GM12878 (cell line): ENCODE data around the gene GPC5. TPM values are rescaled to one million over a fixed set of nuclear protein-coding genes. Genes with fewer than 3 reads are reported as not detected.

Experiments
- ATAC-seq: fragments of 200-7000 bp; cut with Tn5 transposase; 3 replicates; pipeline ENCODE4 v1.9.1; 2020; ENCODE audit warnings: mild to moderate bottlenecking, moderate library complexity
- BruUV-seq: library from RNA; stranded (reverse); fragments of 400-500 nt; replicated peaks from 2 replicates; lab custom pipeline; 2021; lab: Mats Ljungman, UMichigan
- CTCF ChIA-PET: fragments of 300-600 bp; sonication (Branson Sonifier 250); formaldehyde crosslinking; extraction: SDS; loops from one replicate; lab custom pipeline; 2021; ENCODE audit warnings: inconsistent platforms; lab: Yijun Ruan, JAX
- POLR2A ChIA-PET: fragments of 350-600 bp; formaldehyde crosslinking; extraction: SDS; loops from one replicate; lab custom pipeline; 2021; ENCODE audit warnings: inconsistent platforms; lab: Charles Lee
- RAD21 ChIA-PET: fragments of 300-600 bp; sonication (Branson Sonifier 250); formaldehyde crosslinking; loops from one replicate; lab custom pipeline; 2023; ENCODE audit warnings: antibody characterized with exemption; ENCODE audit not compliant: unreplicated experiment; lab: Charles Lee
- SMC1A ChIA-PET: fragments of 300-600 bp; sonication (Branson Sonifier 250); formaldehyde crosslinking; loops from one replicate; lab custom pipeline; 2023; ENCODE audit not compliant: unreplicated experiment, uncharacterized antibody; lab: Charles Lee
- DNase-seq: peaks from one replicate; pipeline ENCODE4 v3.0.0-alpha.2; 2011; ENCODE audit warnings: low read depth, low spot score
- FAIRE-seq: peaks from 3 replicates; lab custom pipeline; 2011; peaks lifted over from hg19 to GRCh38; lab: Jason Lieb, UNC
- H2AFZ ChIP-seq: 2 replicates; pipeline ENCODE4 v1.6.0; 2011; ENCODE audit warnings: low read depth, low read length, control low read depth; ENCODE audit not compliant: control insufficient read depth
- H3K27ac ChIP-seq: 2 replicates; pipeline ENCODE4 v1.5.1; 2011; ENCODE audit warnings: control low read depth; ENCODE audit not compliant: control insufficient read depth, insufficient read depth
- H3K27me3 ChIP-seq, 2 experiments: replicated peaks in 1 of 2; 2 replicates each; pipeline versions ENCODE4 v1.6.0 to v1.6.1; 2011; ENCODE audit warnings: low read length in 1 of 2; ENCODE audit not compliant: control insufficient read depth in 2 of 2, insufficient read depth in 2 of 2
- H3K36me3 ChIP-seq, 2 experiments: 2 replicates each; pipeline ENCODE4 v1.5.1; 2011; ENCODE audit warnings: low read length in 1 of 2; ENCODE audit not compliant: control insufficient read depth in 2 of 2, insufficient read depth in 2 of 2
- H3K4me1 ChIP-seq: 2 replicates; pipeline ENCODE4 v1.6.1; 2011; ENCODE audit warnings: mild to moderate bottlenecking, low read length, moderate library complexity, mixed read lengths; ENCODE audit not compliant: control insufficient read depth, insufficient read depth
- H3K4me2 ChIP-seq: 2 replicates; pipeline ENCODE4 v1.6.0; 2011; ENCODE audit warnings: control low read depth; ENCODE audit not compliant: control insufficient read depth, insufficient read depth
- H3K4me3 ChIP-seq: fragments of 200-600 bp; sonication (generic); 2 replicates; pipeline ENCODE4 v1.5.1; 2016
- H3K79me2 ChIP-seq: 2 replicates; pipeline ENCODE4 v1.6.0; 2011; ENCODE audit warnings: low read length; ENCODE audit not compliant: control insufficient read depth, insufficient read depth
- H3K9ac ChIP-seq: 2 replicates; pipeline ENCODE4 v1.8.0; 2011; ENCODE audit warnings: low read length, control low read depth, mixed read lengths; ENCODE audit not compliant: control insufficient read depth, insufficient read depth
- H3K9me3 ChIP-seq: replicated peaks from 3 replicates; pipeline ENCODE4 v1.5.1; 2011; ENCODE audit warnings: mild to moderate bottlenecking, low read length; ENCODE audit not compliant: control insufficient read depth, insufficient read depth
- H4K20me1 ChIP-seq: 2 replicates; pipeline ENCODE4 v1.6.0; 2011; ENCODE audit not compliant: control insufficient read depth, insufficient read depth
- CBX5 ChIP-seq: sonication (generic); IDR thresholded peaks from 2 replicates; pipeline ENCODE4 v1.6.1; 2016; ENCODE audit warnings: low read depth, moderate library complexity, mild to moderate bottlenecking, inconsistent platforms
- ETV6 ChIP-seq, 2 experiments: fragments of 450-650 bp in 1 of 2; IDR thresholded peaks in 1 of 2; conservative IDR thresholded peaks in 1 of 2; 2 replicates each; pipeline ENCODE4 v1.6.1; 2014; ENCODE audit warnings: antibody characterized with exemption in 1 of 2, borderline replicate concordance in 1 of 2, low read depth in 1 of 2, mild to moderate bottlenecking in 1 of 2, moderate library complexity in 1 of 2
- IRF3 ChIP-seq: fragments of 450-650 bp; IDR thresholded peaks from 2 replicates; pipeline ENCODE4 v1.6.1; 2014; ENCODE audit warnings: mild to moderate bottlenecking
- IRF5 ChIP-seq: fragments of 450-650 bp; IDR thresholded peaks from 2 replicates; pipeline ENCODE4 v1.6.1; 2017; ENCODE audit warnings: borderline replicate concordance
- RELB ChIP-seq: fragments of 450-650 bp; IDR thresholded peaks from 2 replicates; pipeline ENCODE4 v1.6.1; 2017; ENCODE audit warnings: low read depth, mild to moderate bottlenecking, moderate library complexity
- SMARCA5 ChIP-seq: fragments of 450-650 bp; IDR thresholded peaks from 2 replicates; pipeline ENCODE4 v1.6.1; 2017; ENCODE audit warnings: mild to moderate bottlenecking
- ZBTB11 ChIP-seq: fragments of 450-650 bp; formaldehyde crosslinking; IDR thresholded peaks from 2 replicates; pipeline ENCODE4 v1.5.0; 2022; ENCODE audit warnings: mild to moderate bottlenecking, missing genetic modification characterization
- WGBS: methylation state at CpG from one replicate; pipeline ENCODE4 v1.1.6; 2016; ENCODE audit warnings: low lambda C conversion rate; ENCODE audit not compliant: insufficient replicate concordance, insufficient coverage; ENCODE audit errors: missing lambda C conversion rate; 5-methylcytosine and 5-hydroxymethylcytosine counted together
- in situ Hi-C: fragments of 300-500 bp; cut with MboI; formaldehyde crosslinking; loops from 9 replicates; pipeline ENCODE4 v1.14.3; 2018; ENCODE audit warnings: mixed read lengths
- intact Hi-C: fragments of 100-400 bp; cut with micrococcal nuclease; formaldehyde crosslinking; loops from one replicate; pipeline ENCODE4 v1.14.2; 2022; ENCODE audit not compliant: unreplicated experiment
- polyA plus RNA-seq, 11 experiments: library from polyadenylated mRNA; depleted of rRNA in 4 of 11; unstranded in 6 of 11; stranded (reverse) in 5 of 11; fragments of >200 nt; fragmentation: Nextera tagmentation in 4 of 11; fragmentation: Illumina TruSeq in 1 of 11; extraction: Ambion mirVana in 4 of 11; extraction: Trizol in 1 of 11; gene quantifications; 1 replicate in 1 of 11; 2 replicates in 10 of 11; pipeline versions ENCODE4 v1.2.1 to v1.2.3, GENCODE V29; 2011 to 2016; ENCODE audit warnings: inconsistent platforms in 2 of 11, missing spikeins in 2 of 11, low read depth in 1 of 11
- total RNA-seq, 4 experiments: library from RNA; depleted of rRNA in 3 of 4; stranded (reverse); fragments of >200 nt in 3 of 4; fragmentation: Illumina TruSeq in 1 of 4; extraction: Trizol in 1 of 4; gene quantifications; 2 replicates each; pipeline versions ENCODE4 v1.2.1 to v1.2.3, GENCODE V29; 2013 to 2021

GPC5 gene
- total and polyA plus RNA-seq, 10 of the 15 experiments (the other 5 are each of a cell fraction or from before 2014, with no cell fraction given) = 0.05 to 0.87 (median 0.44) TPM; not detected in 1

GRCh38 chr13:91621963-91622362, 223.5 kb downstream of the GPC5 start (continued):
- no peak for TF ChIP-seq ETV6 (conservative IDR thresholded peaks at IDR 0.05 in 1 of 2, IDR thresholded peaks at IDR 0.05 in 1 of 2; ENCODE audit: borderline replicate concordance in 1 of 2, low read depth in 1 of 2)
- no peak for TF ChIP-seq CBX5
- TF ChIP-seq IRF5 = no peak
- no peak for TF ChIP-seq SMARCA5
- no peak for TF ChIP-seq RELB
- TF ChIP-seq IRF3 = no peak

- H4K20me1 ChIP-seq = no peaks in the 10 kb centered on the region
- H3K4me1 ChIP-seq = no peaks in the 10 kb centered on the region
- RAD21 ChIA-PET = no interaction called here
- no peak for ATAC-seq
- intact Hi-C loops (no loop called here), in situ Hi-C loops (no loop called here)
- H3K9me3 ChIP-seq = no peaks in the 10 kb centered on the region
- BruUV-seq = no TSS peak
- H2AFZ ChIP-seq = no peak overlapping the region
- SMC1A ChIA-PET = interaction anchor here (1.4 kb wide), 1 partner anchor 21 kb away, joined by 4 read pairs; no protein-coding TSS in a partner anchor
- H3K4me2 ChIP-seq = no peak overlapping the region
- CTCF ChIA-PET = interaction anchor here (0.9 to 1.1 kb wide), 2 partner anchors 12 to 25 kb away, joined by 3 read pairs; no protein-coding TSS in a partner anchor
- no peak overlapping the region for H3K27ac ChIP-seq
- FAIRE-seq = no peak
- H3K4me3 ChIP-seq = no peak overlapping the region
- no peaks in the 10 kb centered on the region for H3K27me3 ChIP-seq
- no peak overlapping the region for H3K9ac ChIP-seq
- TF ChIP-seq ZBTB11 = no peak
- TF ChIP-seq, all 136 proteins: peak for 0
- POLR2A ChIA-PET = no interaction called here
- 55% methylated on average over 3 of the region's 3 CpGs for WGBS
- no peak for DNase-seq
- H3K79me2 ChIP-seq = no peaks in the 10 kb centered on the region
- no peaks in the 10 kb centered on the region for H3K36me3 ChIP-seq
Observed at GRCh38 chr13:91622778-91623550, 224.5 kb downstream of the GPC5 start.
